Neural crest cell (in vitro differentiated cells): ENCODE data around the gene SYPL2. TPM values are rescaled to one million over a fixed set of nuclear protein-coding genes. Genes with fewer than 3 reads are reported as not detected.

Experiments used
- DNase-seq: peaks from one replicate; pipeline ENCODE4 v3.0.0; 2021; ENCODE audit warnings: low read depth, mixed read lengths, low spot score
- H3K27ac Mint-ChIP-seq: one replicate; pipeline ENCODE4 v1.8.0; 2021; ENCODE audit warnings: mild to moderate bottlenecking, mixed read lengths; ENCODE audit not compliant: unreplicated experiment
- H3K27me3 Mint-ChIP-seq: 2 replicates; pipeline ENCODE4 v1.8.0; 2021; ENCODE audit warnings: low read depth, mild to moderate bottlenecking, mixed read lengths
- H3K36me3 Mint-ChIP-seq: 2 replicates; pipeline ENCODE4 v1.8.0; 2021; ENCODE audit warnings: low read depth, mild to moderate bottlenecking, mixed read lengths
- H3K4me1 Mint-ChIP-seq: 2 replicates; pipeline ENCODE4 v1.8.0; 2021; ENCODE audit warnings: mixed read lengths
- H3K4me3 Mint-ChIP-seq: one replicate; pipeline ENCODE4 v1.8.0; 2021; ENCODE audit warnings: mild to moderate bottlenecking, mixed read lengths
- H3K9me3 Mint-ChIP-seq: 2 replicates; pipeline ENCODE4 v1.8.0; 2021; ENCODE audit warnings: mixed read lengths
- CTCF ChIP-seq: fragments of 200-600 bp; sonication (generic); conservative IDR thresholded peaks from 2 replicates; pipeline ENCODE4 v1.5.0; 2021; ENCODE audit warnings: antibody characterized with exemption, mild to moderate bottlenecking
- total RNA-seq: library from RNA; stranded (reverse); gene quantifications from 2 replicates; pipeline ENCODE4 v1.2.1, GENCODE V29; 2021

Gene SYPL2
- total RNA-seq, 1 donor from 2014 or later: 0.47 TPM

- H3K36me3 Mint-ChIP-seq: no peaks in the 10 kb centered on the region
- no peak overlapping the region for H3K4me3 Mint-ChIP-seq
- H3K9me3 Mint-ChIP-seq: no peaks in the 10 kb centered on the region
- H3K27me3 Mint-ChIP-seq: peaks cover 75% of the 10 kb centered on the region
- no peak for DNase-seq
- peaks cover 17% of the 10 kb centered on the region for H3K4me1 Mint-ChIP-seq
- H3K27ac Mint-ChIP-seq: no peak overlapping the region
- no peak for TF ChIP-seq CTCF
Observed at GRCh38 chr1:109479901-109480300, 13.6 kb downstream of the SYPL2 start.

GRCh38 chr1:109481646-109482045 lies 15.3 kb downstream of the SYPL2 start:
- peaks cover 4% of the 10 kb centered on the region for H3K36me3 Mint-ChIP-seq
- no peak for DNase-seq
- no peak for TF ChIP-seq CTCF
- peaks cover 58% of the 10 kb centered on the region for H3K27me3 Mint-ChIP-seq
- peak overlapping the region; percentile 97 for H3K4me3 Mint-ChIP-seq
- no peaks in the 10 kb centered on the region for H3K9me3 Mint-ChIP-seq
- peaks cover 24% of the 10 kb centered on the region for H3K4me1 Mint-ChIP-seq
- H3K27ac Mint-ChIP-seq: no peak overlapping the region

GRCh38 chr1:109482242-109482641 lies 15.9 kb downstream of the SYPL2 start:
- no peak overlapping the region for H3K27ac Mint-ChIP-seq
- H3K36me3 Mint-ChIP-seq: peaks cover 4% of the 10 kb centered on the region
- peak overlapping the region; percentile 97 for H3K4me3 Mint-ChIP-seq
- H3K9me3 Mint-ChIP-seq: no peaks in the 10 kb centered on the region
- no peak for TF ChIP-seq CTCF
- no peak for DNase-seq
- H3K27me3 Mint-ChIP-seq: peaks cover 52% of the 10 kb centered on the region
- peaks cover 24% of the 10 kb centered on the region for H3K4me1 Mint-ChIP-seq

- Mint-ChIP-seq H3K27me3 (peaks cover 47% of the 10 kb centered on the region), H3K9me3 (no peaks in the 10 kb centered on the region), H3K27ac (peak overlapping the region; percentile 35), H3K4me3 (peak overlapping the region; percentile 97), H3K36me3 (peaks cover 4% of the 10 kb centered on the region), H3K4me1 (peaks cover 24% of the 10 kb centered on the region)
- peak; percentile 51 for DNase-seq
- TF ChIP-seq CTCF: no peak
Observed at GRCh38 chr1:109482791-109483671, 16.7 kb downstream of the SYPL2 start.

GRCh38 chr1:109483672-109484518 lies 17.5 kb downstream of the SYPL2 start, which contains the start of gene ATXN7L2:
Gene ATXN7L2, plus strand, starts transcription at chr1:109483905. Its CDS starts 49 bp downstream, at chr1:109483954.
- H3K27ac Mint-ChIP-seq: peak within 1 kb of the TSS; percentile 96
- H3K27me3 Mint-ChIP-seq: peaks cover 39% of the 10 kb centered on the region
- H3K4me3 Mint-ChIP-seq: peak within 1 kb of the TSS; percentile 97
- H3K4me1 Mint-ChIP-seq: peaks cover 24% of the 10 kb centered on the region
- H3K36me3 Mint-ChIP-seq: peaks cover 4% of the 10 kb centered on the region
- TF ChIP-seq CTCF: no peak
- peak; percentile 85 for DNase-seq
- no peaks in the 10 kb centered on the region for H3K9me3 Mint-ChIP-seq
